ENCODE results near the gene SLC26A2.
"Not testable (repeated sequence)": the region's sequence is repeated elsewhere in the genome, so short reads cannot be mapped to it uniquely, and the experiment has no call there.

- not testable (repeated sequence) for TF ChIP-seq CTCF (IDR thresholded peaks at IDR 0.05); EZH2 (IDR thresholded peaks at IDR 0.05; ENCODE audit: borderline replicate concordance, insufficient read depth, low read depth, low read length, poor library complexity, severe bottlenecking)
Observed at GRCh38 chr5:149942741-149943169, 17.8 kb upstream of the SLC26A2 start.

Measured in B cell (primary cell).